GM19193 (cell line): ENCODE data around the gene TNFAIP8L2.

ENCODE experiments used
- POLR2A ChIP-seq: IDR thresholded peaks from 4 replicates; pipeline ENCODE4 v1.6.1; 2011; ENCODE audit not compliant: insufficient read depth, insufficient read length; ENCODE audit errors: extremely low read depth

Gene TNFAIP8L2

GRCh38 chr1:151143057-151143435, 13.4 kb upstream of the TNFAIP8L2 start:
- no peak for TF ChIP-seq POLR2A

- TF ChIP-seq POLR2A: no peak
These were observed 12.5 kb upstream of the TNFAIP8L2 start for GRCh38 chr1:151143986-151144385.

- TF ChIP-seq POLR2A: no peak
These were observed 11.8 kb upstream of the TNFAIP8L2 start for GRCh38 chr1:151144474-151145303.

- TF ChIP-seq POLR2A: no peak
These were observed 11.0 kb upstream of the TNFAIP8L2 start for GRCh38 chr1:151145304-151146071.

- TF ChIP-seq POLR2A: no peak
These were observed 10.4 kb upstream of the TNFAIP8L2 start for GRCh38 chr1:151146072-151146411.

GRCh38 chr1:151146412-151147131, 9.9 kb upstream of the TNFAIP8L2 start, which contains the start of gene SEMA6C:
Gene SEMA6C, minus strand, starts transcription at chr1:151146631. Its CDS starts 4,010 bp downstream, at chr1:151142621.
- peak; percentile 32 for TF ChIP-seq POLR2A

GRCh38 chr1:151147132-151147503, 9.3 kb upstream of the TNFAIP8L2 start:
- TF ChIP-seq POLR2A: no peak

- no peak for TF ChIP-seq POLR2A
These were observed 8.8 kb upstream of the TNFAIP8L2 start for GRCh38 chr1:151147665-151148064.

- no peak for TF ChIP-seq POLR2A
These were observed 650 bp downstream of the TNFAIP8L2 start for GRCh38 chr1:151157067-151157531.

GRCh38 chr1:151158326-151158725, 1.9 kb downstream of the TNFAIP8L2 start:
- no peak for TF ChIP-seq POLR2A

GRCh38 chr1:151158751-151159251, 2.4 kb downstream of the TNFAIP8L2 start:
- no peak for TF ChIP-seq POLR2A

GRCh38 chr1:151159373-151159772, 2.9 kb downstream of the TNFAIP8L2 start:
- TF ChIP-seq POLR2A: no peak

- no peak for TF ChIP-seq POLR2A
These were observed 8.4 kb downstream of the TNFAIP8L2 start for GRCh38 chr1:151164732-151165280.

GRCh38 chr1:151165281-151165737, 8.9 kb downstream of the TNFAIP8L2 start:
- no peak for TF ChIP-seq POLR2A

- TF ChIP-seq POLR2A: peak; percentile 89
These were observed 9.5 kb downstream of the TNFAIP8L2 start, which contains the start of the genes LYSMD1 and SCNM1 for GRCh38 chr1:151165738-151166504. Gene LYSMD1, minus strand, starts transcription at chr1:151165902. Its CDS starts 644 bp downstream, at chr1:151165258. Gene SCNM1, plus strand, starts transcription at chr1:151166144. Its CDS starts 9 bp downstream, at chr1:151166153.
